Brain pericyte (primary cell): ENCODE results near the gene CDCA4.

Experiments
- DNase-seq: peaks from one replicate; pipeline ENCODE4 v3.0.0-alpha.2; 2012; ENCODE audit warnings: low read depth, low spot score

The CDCA4 gene

DNA sequence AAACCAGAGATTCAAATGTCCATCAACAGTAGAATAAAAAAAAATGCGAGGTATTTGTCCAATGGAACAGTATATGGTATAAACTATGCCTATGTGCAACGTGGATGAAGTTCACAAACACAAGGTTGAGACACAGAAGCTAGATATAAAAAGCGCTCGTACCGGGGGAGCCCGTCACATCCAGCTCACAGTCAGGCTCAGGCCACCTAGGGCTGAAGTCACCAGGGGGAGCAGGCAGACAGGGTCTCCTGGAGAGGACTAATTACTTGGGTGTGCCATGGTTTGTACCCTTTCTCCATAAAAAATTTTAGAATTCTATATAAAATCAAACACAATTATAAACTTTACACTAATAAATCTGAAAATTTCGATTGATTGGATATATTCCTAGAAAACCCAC lies 56.3 kb downstream of the CDCA4 start:
- no peak for DNase-seq
